IPS-NIHi7 (cell line): Measurements from ENCODE around the gene PALS1.
A peak's percentile ranks its signal among the peaks of the same experiment; 100 is the strongest.
"Not testable (repeated sequence)": the region's sequence is repeated elsewhere in the genome, so short reads cannot be mapped to it uniquely, and the experiment has no call there.

Experiments used
- DNase-seq: peaks from one replicate; pipeline ENCODE4 v3.0.0; 2012; ENCODE audit warnings: mixed read lengths; ENCODE audit errors: extremely low spot score

PALS1 gene

DNA sequence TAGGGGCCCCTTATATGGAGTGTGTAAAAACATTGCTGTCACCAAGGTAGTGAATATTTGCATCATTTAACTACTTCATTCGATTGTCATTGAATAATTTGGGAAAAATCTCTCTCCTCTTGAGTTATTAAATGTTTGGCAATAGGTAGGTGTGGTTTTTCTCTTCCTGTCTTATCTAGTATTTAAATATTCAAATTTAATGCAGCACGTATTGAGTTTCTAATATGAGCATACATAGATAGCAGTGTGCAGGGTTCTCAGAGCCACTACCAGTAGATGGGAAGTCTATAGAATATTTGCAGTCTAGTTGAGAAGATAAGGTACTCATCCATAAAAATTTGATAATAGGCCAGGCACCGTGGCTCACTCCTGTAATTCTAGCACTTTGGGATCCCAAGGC is 16.7 kb downstream of the PALS1 start:
- DNase-seq, result no peak

DNA sequence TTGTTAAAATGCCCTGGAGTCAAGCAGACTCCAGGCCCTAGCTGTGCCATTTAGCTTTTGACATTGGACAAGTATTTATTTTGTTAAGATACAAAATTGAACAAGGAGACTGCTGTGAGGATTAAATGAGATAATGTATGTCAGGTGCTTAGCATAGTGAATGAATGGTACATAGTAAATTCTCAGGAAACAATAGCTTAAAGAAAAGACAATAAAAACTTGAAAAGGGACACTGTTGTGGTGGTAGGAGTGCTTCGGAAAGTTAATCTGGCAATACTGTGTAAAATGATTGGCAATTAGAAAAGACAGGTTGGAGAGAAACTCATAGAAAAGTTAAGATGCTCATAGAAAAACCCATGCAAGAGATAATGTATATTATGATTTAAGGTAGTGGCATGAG is 19.7 kb downstream of the PALS1 start:
- DNase-seq, result no peak

DNA sequence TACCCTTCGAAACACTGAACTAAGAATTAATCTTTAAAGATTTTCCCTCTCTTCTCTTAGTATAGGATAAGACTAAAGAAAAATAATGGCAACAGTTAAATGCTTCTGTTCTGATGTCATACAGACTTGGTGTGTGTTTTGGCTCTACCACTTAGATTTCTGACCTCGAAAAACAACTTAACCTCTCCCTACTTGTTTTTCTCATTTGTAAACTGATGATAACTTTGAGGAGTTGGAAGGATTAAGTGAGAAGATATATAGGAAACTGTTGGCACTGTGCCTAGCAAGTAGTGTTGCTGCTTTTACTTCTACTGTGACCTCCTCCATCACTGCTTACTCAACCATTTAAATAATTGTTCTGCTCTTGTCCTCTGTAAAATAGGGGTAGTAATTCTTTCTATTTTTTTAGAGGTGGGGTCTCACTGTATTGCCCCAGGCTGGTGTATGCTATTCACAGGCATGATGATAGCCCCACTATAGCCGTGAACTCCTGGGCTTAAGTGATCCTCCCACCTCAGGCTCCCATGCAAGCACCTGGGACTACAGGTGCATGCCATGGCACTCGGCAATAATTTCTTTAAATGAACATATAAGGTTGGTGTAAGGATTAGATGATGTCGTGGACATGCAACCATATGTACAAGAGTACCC is 22.4 kb downstream of the PALS1 start:
- DNase-seq, result no peak

DNA sequence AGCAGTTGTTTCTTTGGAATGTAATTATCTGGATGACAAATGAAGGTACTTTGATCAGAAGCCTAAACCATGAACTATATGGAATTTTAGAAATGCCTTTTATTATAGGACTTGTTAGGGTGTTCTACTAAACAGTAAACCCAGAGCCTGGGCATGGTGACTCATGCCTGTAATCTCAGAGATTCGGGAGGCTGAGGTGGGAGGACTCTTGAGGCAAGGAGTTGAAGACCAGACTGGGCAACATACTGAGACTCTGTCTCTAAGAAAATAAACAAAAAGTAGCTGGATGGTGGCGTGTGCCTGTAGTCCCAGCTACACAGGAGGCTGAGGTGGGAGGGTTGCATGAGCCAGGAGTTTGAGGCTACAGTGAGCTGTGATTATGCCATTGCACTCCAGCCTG is 23.9 kb downstream of the PALS1 start:
- no peak for DNase-seq

DNA sequence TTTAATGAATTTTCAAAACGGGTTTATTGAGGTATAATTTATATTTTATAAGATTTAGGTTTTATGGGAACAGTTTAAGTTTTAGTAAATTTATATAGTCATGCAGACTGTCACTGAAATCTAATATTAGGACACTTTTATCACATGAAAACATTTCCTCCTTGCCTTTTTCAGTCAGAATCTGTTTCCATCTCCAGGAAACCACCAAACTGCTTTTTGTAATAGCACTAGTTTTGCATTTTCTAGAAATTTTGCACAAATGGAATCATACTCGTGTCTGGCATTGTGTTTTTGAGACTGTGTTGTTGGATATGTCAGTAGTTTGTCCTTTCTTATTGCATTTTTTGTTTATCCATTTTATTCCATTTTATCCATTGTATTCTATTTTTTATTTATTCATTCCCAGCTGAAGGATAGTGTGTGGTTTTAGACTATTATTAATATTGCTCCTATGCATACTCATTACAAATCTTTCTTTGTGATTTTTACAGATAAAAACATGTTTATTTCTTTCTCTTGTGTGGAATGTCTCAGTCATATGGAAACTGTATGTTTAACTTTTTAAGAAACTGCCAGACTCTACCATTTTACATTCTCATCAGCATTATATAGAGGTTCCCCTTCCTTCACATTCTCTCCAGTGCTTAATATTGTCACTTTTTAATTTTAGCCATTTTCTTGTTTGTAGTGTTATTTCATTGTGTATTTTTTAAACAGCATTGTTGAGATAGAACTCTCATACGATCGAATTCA is 26.5 kb downstream of the PALS1 start:
- DNase-seq, result no peak

DNA sequence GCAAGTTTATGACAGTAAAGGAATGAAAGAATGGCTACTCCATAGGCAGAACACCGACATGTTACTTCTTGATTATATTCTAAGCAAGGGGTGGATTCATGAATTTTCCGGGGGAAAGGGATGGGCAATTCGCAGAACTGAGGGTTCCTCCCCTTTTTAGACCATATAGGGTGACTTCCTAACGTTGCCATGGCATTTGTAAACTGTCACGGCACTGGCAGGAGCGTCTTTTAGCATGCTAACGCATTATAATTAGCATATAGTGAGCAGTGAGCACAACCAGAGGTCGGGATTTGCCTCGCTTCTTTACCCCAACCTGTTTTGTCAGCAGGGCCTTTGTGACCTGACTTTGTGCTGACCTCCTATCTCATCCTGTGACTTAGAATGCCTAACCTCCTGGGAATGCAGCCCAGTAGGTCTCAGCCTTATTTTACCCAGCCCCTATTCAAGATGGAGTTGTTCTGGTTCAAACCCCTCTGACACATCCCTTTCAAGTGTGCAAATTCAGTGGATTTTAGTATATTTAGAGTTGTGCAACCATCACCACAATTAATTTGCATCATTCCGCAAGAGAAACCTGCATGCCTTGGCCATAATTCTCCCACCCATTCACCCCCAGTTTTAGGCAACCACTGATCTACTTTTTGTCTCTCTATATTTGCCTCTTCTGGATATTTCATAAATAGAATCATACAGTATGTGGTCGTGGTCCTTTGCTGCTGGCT is 27.4 kb downstream of the PALS1 start:
- DNase-seq, result peak; percentile 60

DNA sequence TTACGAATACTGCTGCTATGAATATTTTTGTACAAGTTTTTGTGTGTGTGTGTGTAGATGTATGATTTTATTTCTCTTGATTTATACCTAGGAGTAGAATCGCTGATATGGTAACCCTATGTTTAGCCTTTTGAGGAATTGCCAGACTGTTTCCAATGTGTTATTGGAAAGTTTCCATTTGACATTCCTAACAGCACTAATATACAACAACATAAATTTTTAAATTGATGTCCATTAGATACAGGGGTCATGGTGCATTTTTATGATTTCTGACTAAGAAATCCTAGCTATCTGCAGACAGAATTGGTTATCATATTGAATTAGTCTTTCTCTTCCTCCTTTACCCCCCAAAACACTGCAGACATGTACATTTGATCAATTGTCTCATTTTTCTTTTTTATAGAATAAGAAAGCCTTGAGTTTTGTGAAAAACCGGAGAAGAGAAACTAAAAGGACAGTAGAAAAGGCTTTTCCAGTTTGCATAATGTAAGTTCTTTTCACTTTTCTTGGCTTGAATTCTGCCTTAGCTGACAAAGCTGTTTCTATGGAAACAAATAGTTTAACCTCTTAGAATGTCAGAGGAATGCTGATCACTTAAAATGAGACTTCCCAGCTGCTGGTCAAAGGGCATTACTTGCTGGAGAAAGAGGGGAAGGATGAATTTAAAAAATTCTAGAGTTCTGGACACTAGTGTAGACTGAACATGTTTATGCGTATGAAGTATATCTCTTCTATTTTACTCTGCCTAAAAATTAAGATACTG is 28.2 kb downstream of the PALS1 start:
- DNase-seq, result peak; percentile 22

DNA sequence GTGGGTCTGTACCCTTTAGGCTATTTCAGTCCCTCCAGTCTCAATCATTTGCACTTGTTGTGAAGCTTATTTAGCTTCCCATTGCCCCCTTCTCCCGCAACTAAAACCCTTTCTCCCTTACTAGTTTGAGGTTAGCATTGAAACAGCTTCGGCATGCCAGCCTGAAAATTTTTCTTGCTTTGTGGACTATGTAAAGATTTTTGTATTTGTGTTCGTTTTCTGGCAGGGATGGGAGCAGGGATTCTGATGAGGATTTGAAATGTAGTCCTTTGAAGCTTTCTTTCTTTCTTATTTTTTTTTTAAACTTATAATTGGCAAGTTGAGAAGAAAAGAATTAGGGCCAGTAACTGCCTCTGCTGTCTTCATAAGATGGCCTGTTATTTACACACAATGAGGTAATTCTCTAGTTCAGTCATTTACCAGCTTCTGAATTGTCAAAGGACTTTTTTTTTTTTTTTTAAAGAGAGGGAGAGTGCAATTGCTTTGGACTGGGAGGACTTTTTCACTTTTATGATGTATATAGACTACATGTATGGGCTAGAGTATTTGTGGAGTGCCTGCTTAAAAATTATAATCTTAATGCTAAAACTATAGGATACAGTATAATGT is 29.0 kb downstream of the PALS1 start:
- no peak for DNase-seq

DNA sequence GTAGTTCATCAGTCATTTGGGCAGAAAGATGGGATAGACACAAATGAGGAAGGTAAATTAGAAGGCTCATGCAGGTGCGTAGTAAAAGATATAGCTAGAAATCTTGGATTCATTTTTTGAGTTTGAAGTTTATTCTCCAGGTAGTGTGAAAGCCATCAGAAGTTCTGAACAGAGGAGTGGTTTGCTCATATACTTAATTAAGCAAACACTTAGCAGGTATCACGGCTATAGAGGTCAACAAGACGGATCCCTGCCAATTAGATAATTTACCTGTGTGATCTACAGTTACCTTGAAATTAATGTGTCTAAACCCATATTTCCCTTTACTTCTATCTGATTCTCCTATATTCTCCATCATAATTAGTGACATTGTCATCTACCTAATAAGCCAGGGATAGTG is 29.7 kb downstream of the PALS1 start:
- no peak for DNase-seq

DNA sequence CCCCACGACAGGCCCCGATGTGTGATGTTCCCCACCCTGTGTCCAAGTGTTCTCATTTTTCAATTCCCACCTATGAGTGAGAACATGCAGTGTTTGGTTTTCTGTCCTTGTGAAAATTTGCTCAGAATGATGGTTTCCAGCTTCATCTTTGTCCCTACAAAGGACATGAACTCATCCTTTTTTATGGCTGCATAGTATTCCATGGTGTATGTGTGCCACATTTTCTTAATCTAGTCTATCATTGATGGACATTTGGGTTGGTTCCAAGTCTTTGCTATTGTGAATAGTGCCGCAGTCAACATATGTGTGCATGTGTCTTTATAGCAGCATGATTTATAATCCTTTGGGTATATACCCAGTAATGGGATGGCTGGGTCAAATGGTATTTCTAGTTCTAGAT is 32.0 kb downstream of the PALS1 start:
- not testable (repeated sequence) for DNase-seq

DNA sequence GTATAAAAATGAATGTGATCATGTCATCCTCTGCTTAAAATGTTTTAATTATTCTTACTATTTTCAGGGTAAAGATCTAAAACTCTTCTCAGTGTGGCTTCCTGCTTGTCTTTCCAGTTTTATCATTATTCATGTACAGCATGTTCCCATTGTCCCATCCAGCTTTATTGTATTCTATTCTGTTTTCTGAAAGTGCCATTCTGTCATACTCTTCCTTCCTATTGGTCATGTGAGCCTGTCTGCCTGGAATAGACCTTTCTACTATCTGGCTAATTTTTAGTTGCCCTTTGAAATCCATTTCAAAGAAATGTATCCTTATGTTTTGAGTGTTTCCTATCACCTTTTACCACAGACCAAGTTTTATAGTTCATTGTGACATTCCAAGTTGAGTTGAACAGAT is 34.9 kb downstream of the PALS1 start:
- no peak for DNase-seq

DNA sequence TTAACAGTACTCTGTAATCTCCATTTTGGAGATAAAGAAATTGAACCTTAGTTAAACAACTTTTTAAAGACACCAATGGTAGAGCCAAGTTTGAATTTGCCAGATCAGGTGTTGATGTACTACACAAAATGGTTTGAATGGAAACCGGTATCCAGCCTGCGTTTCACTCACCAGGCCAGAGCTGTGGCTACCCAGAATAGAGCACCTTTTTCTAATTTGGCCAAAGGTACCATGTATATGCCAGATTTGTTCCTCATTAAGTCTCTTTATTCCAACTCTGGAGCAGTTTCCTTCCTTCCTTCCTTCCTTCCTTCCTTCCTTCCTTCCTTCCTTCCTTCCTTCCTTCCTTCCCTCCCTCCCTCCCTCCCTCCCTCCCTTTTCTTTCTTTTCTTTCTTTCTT is 39.3 kb downstream of the PALS1 start:
- no peak for DNase-seq

DNA sequence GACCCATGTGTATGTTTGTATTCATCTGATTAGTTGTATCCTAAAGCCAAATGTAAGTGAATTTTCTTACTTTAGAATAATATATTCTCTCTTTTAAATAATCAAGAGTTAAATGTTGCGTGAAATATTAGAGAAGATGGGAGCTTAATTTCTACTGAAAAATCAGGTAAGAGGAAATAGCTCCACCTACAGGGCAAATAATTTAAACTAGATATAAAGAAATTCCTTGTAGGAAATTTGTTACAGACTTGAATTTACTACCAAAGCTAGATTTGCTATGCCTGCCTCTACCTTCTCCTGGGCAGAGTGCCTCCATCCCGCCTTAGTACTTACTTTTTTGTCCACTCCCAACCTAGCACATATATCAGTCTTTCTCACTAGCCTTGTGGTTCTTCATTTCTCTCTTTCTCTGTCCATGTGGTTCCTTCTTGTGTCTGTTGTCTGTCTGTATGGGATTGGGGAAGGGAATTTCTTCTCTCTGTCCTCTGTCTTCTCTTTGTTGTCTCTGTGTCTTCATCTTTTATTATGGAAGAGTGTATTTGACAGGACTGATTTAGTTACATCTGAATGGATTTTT is 44.7 kb downstream of the PALS1 start:
- DNase-seq, result peak; percentile 22
